NB4 (cell line): ENCODE results near the gene NPDC1.
A peak's percentile ranks its signal among the peaks of the same experiment; 100 is the strongest.
"Not testable (repeated sequence)": the region's sequence is repeated elsewhere in the genome, so short reads cannot be mapped to it uniquely, and the experiment has no call there.

Experiments
- DNase-seq: peaks from one replicate; pipeline ENCODE4 v3.0.0; 2010; ENCODE audit warnings: low read depth
- H3K4me3 ChIP-seq: one replicate; pipeline ENCODE4 v1.5.1; 2011; ENCODE audit warnings: mild to moderate bottlenecking, low read depth, low read length, moderate library complexity
- MYC ChIP-seq: IDR thresholded peaks from 2 replicates; pipeline ENCODE4 v1.6.1; 2011; ENCODE audit warnings: low read depth, low read length
- POLR2A ChIP-seq: IDR thresholded peaks from 2 replicates; pipeline ENCODE4 v1.6.1; 2011; ENCODE audit warnings: mild to moderate bottlenecking; ENCODE audit not compliant: insufficient read length; ENCODE audit errors: extremely low read depth
- TF ChIP-seq, protein P1 (sequence below): IDR thresholded peaks from 2 replicates; pipeline ENCODE4 v1.6.1; 2011; ENCODE audit warnings: low read depth, low read length
- TF ChIP-seq, protein P2 (sequence below): IDR thresholded peaks from one replicate; pipeline ENCODE4 v1.5.1; 2012; ENCODE audit warnings: low read depth, low read length

The NPDC1 gene

DNA sequence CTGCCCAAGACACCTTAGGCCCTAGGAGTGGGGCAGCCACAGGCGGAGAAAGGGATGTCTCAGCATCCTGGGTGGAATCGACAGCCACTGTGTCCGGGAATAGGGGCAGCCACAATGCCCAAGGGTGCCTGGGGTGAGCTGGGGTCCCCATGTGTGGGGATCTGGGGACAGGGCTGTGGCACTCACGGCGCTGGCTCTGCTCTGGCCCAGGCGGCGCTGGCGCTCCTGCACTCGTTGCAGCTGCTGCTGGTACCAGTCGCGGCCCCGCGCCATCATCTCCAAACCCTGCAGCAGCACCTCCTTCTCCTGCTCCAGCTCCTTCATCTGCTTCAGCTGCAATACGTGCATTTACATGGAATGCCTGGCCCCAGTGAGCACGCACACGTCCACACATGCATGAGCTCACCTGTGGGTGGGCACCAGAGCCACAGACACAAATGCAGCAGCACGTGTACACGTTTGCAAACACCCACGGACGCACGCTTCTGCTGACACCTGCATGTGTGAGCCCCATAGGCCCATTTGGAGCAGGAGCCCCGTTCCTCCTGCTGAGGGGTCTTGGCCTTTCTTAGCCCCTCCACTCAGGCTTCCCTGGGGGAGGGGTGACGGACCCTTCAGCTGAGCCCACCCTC is 19.5 kb upstream of the NPDC1 start:
- TF ChIP-seq, protein P1, sequence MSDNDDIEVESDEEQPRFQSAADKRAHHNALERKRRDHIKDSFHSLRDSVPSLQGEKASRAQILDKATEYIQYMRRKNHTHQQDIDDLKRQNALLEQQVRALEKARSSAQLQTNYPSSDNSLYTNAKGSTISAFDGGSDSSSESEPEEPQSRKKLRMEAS, result no peak
- TF ChIP-seq, protein P2, sequence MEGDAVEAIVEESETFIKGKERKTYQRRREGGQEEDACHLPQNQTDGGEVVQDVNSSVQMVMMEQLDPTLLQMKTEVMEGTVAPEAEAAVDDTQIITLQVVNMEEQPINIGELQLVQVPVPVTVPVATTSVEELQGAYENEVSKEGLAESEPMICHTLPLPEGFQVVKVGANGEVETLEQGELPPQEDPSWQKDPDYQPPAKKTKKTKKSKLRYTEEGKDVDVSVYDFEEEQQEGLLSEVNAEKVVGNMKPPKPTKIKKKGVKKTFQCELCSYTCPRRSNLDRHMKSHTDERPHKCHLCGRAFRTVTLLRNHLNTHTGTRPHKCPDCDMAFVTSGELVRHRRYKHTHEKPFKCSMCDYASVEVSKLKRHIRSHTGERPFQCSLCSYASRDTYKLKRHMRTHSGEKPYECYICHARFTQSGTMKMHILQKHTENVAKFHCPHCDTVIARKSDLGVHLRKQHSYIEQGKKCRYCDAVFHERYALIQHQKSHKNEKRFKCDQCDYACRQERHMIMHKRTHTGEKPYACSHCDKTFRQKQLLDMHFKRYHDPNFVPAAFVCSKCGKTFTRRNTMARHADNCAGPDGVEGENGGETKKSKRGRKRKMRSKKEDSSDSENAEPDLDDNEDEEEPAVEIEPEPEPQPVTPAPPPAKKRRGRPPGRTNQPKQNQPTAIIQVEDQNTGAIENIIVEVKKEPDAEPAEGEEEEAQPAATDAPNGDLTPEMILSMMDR, result no peak
- TF ChIP-seq POLR2A (no peak), MYC (no peak)
- H3K4me3 ChIP-seq, result no peak overlapping the region
- no peak for DNase-seq

DNA sequence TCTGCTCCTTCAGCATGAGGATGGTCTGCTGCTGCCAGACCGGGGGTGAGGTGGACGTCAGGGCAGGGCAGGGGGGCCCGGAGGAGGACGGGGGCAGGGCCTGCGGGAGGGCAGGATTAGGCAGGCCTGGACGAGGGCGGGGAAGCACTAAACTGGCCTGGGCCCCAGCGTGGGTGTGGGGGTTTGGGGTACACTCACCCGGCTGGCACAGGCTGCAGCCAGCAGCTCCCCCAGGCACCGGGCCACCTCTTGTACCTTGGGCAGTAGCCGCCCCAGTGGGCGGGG is 18.8 kb upstream of the NPDC1 start:
- H3K4me3 ChIP-seq, result no peak overlapping the region
- TF ChIP-seq POLR2A (no peak), MYC (no peak)
- TF ChIP-seq, protein P1, result no peak
- TF ChIP-seq, protein P2, result no peak

DNA sequence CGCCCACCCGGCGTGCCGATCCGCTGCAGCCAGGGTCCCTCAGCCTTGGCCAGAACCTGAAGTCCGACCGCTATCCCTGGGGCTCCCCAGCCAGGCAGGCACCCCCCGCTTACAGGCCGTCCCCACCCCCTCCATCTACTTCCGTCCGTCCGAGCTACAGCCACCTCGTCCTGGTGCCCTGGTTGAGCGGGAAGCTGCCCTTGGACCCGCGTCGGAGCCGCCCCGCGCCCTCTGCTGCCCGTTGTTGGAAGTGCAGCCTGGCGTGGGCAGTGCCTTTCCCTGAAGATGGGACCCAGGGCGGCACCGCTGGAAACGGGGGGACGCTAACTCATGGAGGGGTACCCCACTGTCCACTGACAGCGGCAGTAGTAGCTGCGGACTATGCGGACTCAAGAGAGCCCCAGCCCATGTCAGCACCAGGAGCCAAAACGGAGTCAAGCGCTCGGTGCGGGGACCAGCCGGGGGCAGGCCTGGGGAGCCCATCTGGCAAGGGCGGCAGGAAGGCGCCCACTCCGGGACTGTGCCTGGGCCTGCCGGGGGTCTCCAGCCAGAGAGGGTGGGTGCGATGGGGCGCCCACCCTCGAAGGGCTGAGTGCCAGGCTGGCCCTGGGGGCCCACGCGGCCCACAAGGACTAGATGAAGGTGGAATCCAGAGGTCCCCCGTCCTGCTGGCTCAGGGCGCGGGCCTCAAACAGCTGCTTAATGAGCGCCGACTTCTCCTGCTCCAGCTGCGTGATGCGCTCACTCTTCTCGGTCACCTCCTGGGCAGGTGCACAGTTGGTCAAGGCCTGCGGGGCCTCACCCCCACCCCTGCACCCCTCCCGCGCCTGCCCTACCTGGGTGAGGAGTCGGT is 18.3 kb upstream of the NPDC1 start:
- TF ChIP-seq, protein P2, result peak; percentile 78
- TF ChIP-seq MYC, result no peak
- peak; percentile 7 for TF ChIP-seq POLR2A
- H3K4me3 ChIP-seq, result no peak overlapping the region
- DNase-seq, result peak; percentile 58

More for the DNA sequence above, 18.8 kb upstream of the NPDC1 start:
- DNase-seq, result no peak

DNA sequence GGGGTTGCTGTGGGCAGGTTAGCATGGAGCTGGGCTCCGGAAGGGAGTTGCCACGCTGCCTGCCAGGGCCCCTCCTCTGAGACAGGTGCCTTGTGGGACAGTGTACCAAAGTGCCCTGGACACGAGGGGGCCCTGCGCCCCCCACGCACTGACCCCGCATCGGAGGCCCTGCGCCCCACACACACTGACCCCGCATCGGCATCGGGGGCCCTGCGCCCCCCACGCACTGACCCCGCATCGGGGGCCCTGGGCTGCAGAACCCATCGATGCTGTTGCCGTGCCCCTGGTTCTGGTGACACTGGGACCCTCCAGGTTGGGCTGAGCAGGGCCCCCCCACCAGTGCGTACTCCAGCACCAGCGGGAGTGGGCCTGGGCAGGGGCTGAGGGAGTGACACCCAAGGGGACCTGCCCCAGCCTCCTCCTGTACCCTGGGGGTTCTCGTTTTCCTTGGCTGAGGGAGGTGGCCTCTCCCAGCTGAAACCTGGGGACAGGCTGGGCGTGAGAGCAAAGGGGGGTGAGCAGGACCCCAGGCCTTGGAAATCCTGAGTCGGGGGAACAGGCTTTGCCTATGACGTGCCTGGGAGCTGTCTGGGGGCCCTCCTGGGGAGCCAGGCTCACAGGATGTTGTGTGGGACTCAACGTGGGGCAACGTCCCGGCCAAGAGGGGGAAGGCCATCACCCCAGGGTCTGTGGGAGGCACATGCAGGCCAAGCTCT is 17.5 kb upstream of the NPDC1 start:
- TF ChIP-seq, protein P2, result no peak
- TF ChIP-seq POLR2A (peak; percentile 13), MYC (no peak)
- TF ChIP-seq, protein P1, result no peak
- no peak for DNase-seq
- H3K4me3 ChIP-seq, result no peak overlapping the region

DNA sequence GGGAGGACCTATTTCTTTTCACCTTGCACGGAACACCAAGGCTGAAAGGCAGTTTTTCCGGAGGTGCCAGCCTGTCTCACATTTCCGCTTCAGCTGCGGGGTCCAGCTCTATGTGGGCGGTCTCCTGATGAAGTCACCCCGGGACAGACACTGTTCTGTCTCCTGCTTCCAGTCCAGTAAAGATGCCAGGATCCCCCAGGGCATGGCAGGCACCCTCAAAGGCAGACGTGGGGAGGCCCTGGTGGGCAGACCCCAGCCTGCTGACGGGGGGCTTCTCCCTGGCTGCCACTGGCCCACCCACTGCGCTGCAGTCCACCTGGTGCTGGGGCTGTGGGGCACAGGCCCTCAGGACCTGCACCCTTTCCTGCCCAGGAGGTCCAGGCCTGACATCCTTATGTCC is 16.8 kb upstream of the NPDC1 start:
- not testable (repeated sequence) for DNase-seq, H3K4me3 ChIP-seq

DNA sequence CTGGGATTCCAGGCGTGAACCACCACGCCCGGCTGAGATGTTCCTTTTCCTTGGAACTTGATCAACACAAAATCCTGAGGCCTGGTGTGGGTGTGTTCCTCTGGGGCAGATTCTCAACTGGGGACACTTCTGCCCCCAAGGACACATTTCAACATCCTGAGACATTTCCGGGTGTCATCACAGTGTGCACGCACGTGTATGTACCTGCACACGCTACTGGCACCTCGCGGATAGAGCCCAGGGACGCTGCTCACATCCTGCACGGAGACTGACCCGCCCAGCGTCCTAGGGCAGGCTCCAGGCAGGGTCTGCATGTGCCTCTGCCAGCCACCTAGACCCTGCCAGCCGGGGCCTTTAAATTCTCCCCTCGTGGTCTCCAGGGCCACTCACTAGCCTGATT is 16.4 kb upstream of the NPDC1 start:
- peak; percentile 53; the same call in 1 of the 2 replicates for TF ChIP-seq MYC
- TF ChIP-seq, protein P1, result peak; percentile 72
- TF ChIP-seq, protein P2, result no peak
- DNase-seq, result peak; percentile 63
- H3K4me3 ChIP-seq, result no peak overlapping the region
